GM12865 (cell line): ENCODE results near the gene IGSF23.
"Not testable (repeated sequence)": the region's sequence is repeated elsewhere in the genome, so short reads cannot be mapped to it uniquely, and the experiment has no call there.

Source experiments
- DNase-seq: peaks from one replicate; pipeline ENCODE4 v3.0.0; 2010; ENCODE audit warnings: low read depth
- H3K4me3 ChIP-seq: 2 replicates; pipeline ENCODE4 v1.5.1; 2011; ENCODE audit warnings: mild to moderate bottlenecking, low read depth, low read length, control low read depth
- CTCF ChIP-seq: IDR thresholded peaks from 2 replicates; pipeline ENCODE4 v1.5.1; 2011; ENCODE audit warnings: low read length, control low read depth, low read depth, inconsistent platforms; ENCODE audit not compliant: insufficient read depth; ENCODE audit errors: missing control alignments

IGSF23 gene

GRCh38 chr19:44680536-44680935, 67.2 kb downstream of the IGSF23 start:
- no peak for DNase-seq
- no peak overlapping the region for H3K4me3 ChIP-seq
- TF ChIP-seq CTCF = no peak

GRCh38 chr19:44681992-44682790, 68.8 kb downstream of the IGSF23 start:
- TF ChIP-seq CTCF = no peak
- H3K4me3 ChIP-seq = no peak overlapping the region
- no peak for DNase-seq

GRCh38 chr19:44682807-44683206, 69.4 kb downstream of the IGSF23 start:
- peak; percentile 57 for DNase-seq
- TF ChIP-seq CTCF = no peak
- H3K4me3 ChIP-seq = no peak overlapping the region

GRCh38 chr19:44683434-44684210, 70.3 kb downstream of the IGSF23 start:
- no peak overlapping the region for H3K4me3 ChIP-seq
- no peak for DNase-seq
- no peak for TF ChIP-seq CTCF

- H3K4me3 ChIP-seq, DNase-seq: not testable (repeated sequence)
Measured at GRCh38 chr19:44684396-44684795, 71.0 kb downstream of the IGSF23 start.

GRCh38 chr19:44684892-44685863, 71.8 kb downstream of the IGSF23 start:
- peak; percentile 27 for DNase-seq
- no peak for TF ChIP-seq CTCF
- no peak overlapping the region for H3K4me3 ChIP-seq

- H3K4me3 ChIP-seq = no peak overlapping the region
- no peak for TF ChIP-seq CTCF
- DNase-seq = peak; percentile 31
Measured at GRCh38 chr19:44685877-44686276, 72.5 kb downstream of the IGSF23 start.
